D721Med (cell line): ENCODE measurements around the gene KATNIP.

Experiments used
- DNase-seq: peaks from one replicate; pipeline ENCODE4 v3.0.0; 2011; ENCODE audit warnings: low spot score; ENCODE audit not compliant: insufficient read length
- FAIRE-seq: peaks from 2 replicates; lab custom pipeline; 2011; peaks lifted over from hg19 to GRCh38; lab: Jason Lieb, UNC
- TF ChIP-seq, protein P1 (sequence below): IDR thresholded peaks from 2 replicates; pipeline ENCODE4 v1.5.1; 2012; ENCODE audit warnings: mild to moderate bottlenecking, control low read depth; ENCODE audit not compliant: insufficient read depth; ENCODE audit errors: missing control alignments

Gene KATNIP

DNA sequence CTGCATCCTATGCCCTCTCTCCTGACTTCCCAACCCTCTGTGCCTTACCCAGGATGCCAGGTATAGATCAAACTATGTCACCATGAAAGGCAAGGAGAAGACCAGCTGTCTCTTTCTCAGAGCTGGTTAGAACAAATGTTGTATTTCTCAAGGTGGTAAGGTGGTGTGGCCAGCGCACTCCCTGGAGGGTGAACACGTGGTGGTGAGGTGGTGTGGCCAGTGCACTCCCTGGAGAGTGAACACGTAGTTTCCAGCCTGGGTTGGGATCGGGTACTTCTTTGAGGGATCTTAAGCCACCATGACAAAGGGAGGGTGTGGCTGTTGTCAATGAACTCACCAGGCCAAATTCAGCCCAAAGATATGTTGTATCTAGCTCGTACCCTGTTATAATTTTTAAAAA is 26.8 kb downstream of the KATNIP start:
- TF ChIP-seq, protein P1, sequence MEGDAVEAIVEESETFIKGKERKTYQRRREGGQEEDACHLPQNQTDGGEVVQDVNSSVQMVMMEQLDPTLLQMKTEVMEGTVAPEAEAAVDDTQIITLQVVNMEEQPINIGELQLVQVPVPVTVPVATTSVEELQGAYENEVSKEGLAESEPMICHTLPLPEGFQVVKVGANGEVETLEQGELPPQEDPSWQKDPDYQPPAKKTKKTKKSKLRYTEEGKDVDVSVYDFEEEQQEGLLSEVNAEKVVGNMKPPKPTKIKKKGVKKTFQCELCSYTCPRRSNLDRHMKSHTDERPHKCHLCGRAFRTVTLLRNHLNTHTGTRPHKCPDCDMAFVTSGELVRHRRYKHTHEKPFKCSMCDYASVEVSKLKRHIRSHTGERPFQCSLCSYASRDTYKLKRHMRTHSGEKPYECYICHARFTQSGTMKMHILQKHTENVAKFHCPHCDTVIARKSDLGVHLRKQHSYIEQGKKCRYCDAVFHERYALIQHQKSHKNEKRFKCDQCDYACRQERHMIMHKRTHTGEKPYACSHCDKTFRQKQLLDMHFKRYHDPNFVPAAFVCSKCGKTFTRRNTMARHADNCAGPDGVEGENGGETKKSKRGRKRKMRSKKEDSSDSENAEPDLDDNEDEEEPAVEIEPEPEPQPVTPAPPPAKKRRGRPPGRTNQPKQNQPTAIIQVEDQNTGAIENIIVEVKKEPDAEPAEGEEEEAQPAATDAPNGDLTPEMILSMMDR, result no peak
- DNase-seq (no peak), FAIRE-seq (no peak)

DNA sequence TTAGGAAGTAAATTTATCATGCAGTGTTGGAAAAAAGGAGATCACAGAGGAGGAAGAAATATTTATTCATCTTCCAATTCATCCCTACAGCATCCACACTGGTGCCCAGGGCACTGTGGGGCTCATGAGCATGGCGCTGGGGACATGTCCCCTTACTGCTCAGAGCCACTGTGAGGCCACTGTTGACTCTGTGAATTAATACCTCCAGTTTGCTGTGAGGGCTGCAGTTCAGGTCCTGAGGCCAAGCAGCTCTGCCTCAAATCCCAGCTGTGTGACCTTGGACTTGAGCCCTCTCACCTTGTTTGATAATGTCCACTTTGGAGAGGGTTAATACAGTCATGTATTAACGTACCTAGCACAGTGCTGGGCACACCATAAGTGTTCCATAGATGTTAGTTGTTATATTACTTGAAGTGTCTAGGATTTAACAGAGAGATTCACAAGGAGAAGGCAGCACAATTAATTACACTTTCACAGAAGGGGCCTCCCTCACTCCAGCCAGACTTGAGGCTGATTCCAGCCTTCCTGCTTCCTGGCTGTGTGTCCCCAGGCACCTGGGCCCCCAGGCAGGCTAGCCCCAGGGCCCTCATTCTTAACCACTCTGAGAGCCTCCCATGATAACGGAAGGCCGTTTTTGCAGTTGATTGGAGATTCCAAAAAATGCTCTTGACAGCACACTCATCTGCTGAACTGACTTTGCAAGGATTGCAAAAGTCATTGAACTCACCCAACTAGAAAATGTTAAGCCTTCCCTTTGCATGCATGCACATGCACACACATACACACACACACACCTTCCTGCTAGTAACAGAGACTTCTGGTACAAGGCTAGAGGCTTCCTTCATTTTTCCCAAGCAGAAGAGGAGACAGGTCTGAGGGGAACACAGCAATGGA is 29.4 kb downstream of the KATNIP start:
- TF ChIP-seq, protein P1, result no peak
- FAIRE-seq, result no peak
- no peak for DNase-seq

DNA sequence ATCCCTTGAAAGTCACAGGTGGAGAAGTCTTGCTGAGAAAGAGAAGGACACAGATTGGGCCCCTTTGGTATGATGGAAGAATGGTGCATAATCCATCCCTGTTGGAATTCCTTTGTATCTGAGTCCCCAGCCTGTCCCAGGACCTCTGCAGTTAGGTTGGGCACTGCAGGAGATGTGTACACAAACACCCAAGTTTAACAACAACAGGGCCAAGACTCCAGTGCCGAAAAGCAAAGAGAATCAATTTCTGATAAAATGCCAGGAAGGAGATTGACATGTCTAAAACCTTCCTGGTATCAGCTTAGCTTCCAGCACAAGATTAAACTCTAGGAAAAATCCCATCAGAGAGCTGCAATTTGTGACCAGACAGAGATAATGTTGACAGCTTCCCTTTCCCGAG is 32.9 kb downstream of the KATNIP start:
- no peak for FAIRE-seq
- no peak for DNase-seq
- TF ChIP-seq, protein P1, result no peak

DNA sequence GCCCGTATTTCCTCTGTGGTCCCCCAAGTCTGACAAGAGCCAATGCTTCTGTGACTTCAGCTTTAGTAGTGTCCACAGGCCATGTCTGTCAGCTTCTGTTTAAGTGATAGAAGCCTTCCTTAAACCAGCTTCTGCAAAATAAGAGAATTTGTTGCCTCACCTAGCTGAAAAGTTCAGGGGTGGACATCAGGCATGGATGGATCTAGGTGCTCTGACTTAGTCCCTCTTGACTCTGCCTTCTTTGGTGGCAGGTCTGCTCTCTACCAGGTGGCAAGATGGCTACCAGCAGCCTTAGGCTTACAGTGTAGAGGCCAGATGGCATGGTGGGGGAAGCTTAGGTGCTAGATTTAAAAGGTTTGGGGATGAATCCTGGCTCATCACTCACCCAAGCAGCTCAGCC is 33.7 kb downstream of the KATNIP start:
- TF ChIP-seq, protein P1, result no peak
- DNase-seq, result no peak
- FAIRE-seq, result no peak

DNA sequence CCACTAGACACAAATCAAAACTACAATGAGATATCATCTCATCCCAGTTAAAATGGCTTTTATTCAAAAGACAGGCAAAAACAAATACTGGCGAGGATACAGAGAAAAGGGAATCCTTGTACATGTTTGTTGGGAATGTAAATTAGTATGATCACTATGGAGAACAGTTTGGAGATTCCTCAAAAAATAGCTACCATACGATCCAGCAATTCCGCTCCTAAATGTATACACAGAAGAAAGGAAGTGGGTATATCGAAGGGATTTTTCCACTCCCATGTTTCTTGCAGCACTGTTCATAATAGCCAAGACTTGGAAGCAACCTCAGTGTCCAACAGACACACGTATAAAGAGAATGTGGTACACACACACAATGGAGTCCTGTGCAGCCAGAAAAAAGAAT is 35.3 kb downstream of the KATNIP start:
- TF ChIP-seq, protein P1, result no peak
- no peak for DNase-seq
- FAIRE-seq, result no peak

DNA sequence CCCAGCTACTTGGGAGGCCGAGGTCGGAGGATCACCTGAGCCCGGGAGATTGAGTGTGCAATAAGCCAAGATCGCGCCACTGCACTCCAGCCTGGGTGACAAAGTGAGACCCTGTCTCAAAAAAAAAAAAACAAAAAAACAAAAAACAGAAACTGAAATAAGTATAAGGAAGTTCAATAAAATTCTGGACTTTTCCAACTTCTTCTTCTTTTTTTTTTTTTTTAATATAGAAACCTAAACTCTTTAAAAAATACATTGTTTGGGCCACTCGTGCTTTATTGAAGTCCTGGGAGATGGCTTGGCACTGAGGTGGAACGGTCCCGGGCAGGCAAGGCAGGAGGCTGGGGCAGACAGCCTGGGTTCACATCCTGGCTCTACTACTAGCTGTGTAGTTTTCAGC is 36.8 kb downstream of the KATNIP start:
- FAIRE-seq (no peak), DNase-seq (no peak)
- TF ChIP-seq, protein P1, result no peak

DNA sequence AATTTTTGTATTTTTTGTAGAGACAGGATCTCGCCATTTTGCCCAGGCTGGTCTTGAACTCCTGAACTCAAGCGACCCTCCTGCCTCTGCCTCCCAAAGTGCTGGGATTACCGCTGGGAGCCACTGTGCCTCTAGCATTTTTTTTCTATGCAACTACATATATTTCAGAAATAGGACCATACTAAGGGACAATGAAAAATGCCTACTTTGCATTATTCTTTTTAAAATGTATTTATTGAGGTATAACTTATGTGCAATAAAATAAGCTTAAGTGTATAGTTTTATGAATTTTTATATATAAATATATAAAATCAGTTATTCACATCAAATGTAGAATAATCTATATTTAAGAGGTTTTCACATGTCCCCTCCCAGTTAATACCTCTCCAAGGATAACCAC is 38.1 kb downstream of the KATNIP start:
- DNase-seq (no peak), FAIRE-seq (no peak)
- TF ChIP-seq, protein P1, result no peak
